ENCODE measurements around the gene ZFC3H1. TPM values are rescaled to one million over a fixed set of nuclear protein-coding genes. Genes with fewer than 3 reads are reported as not detected.

The ZFC3H1 gene
- total RNA-seq, 2 donors from 2014 or later: 20.8 to 45.2 TPM

GRCh38 chr12:71636704-71637115, 26.9 kb downstream of the ZFC3H1 start:
- intact Hi-C loops (cut with DNase I): no loop called here
- no peak for TF ChIP-seq POLR2A (IDR thresholded peaks at IDR 0.05)
- no peak for TF ChIP-seq POLR2AphosphoS5 (IDR thresholded peaks at IDR 0.05)
- TF ChIP-seq CTCF (IDR thresholded peaks at IDR 0.05): peak; percentile 49 to 64 (median 60)
- no peak overlapping the region for H3K27ac ChIP-seq
- no peaks in the 10 kb centered on the region for H3K36me3 ChIP-seq
- 33% methylated on average over 3 of the region's 3 CpGs for WGBS
- H3K4me3 ChIP-seq: no peak overlapping the region
- no peaks in the 10 kb centered on the region for H3K27me3 ChIP-seq (replicated peaks; ENCODE audit: insufficient read depth)
- H3K4me1 ChIP-seq (replicated peaks): no peaks in the 10 kb centered on the region
- peak; percentile 6 for DNase-seq (ENCODE audit: low spot score)
- H3K9me3 ChIP-seq: no peaks in the 10 kb centered on the region

DNA sequence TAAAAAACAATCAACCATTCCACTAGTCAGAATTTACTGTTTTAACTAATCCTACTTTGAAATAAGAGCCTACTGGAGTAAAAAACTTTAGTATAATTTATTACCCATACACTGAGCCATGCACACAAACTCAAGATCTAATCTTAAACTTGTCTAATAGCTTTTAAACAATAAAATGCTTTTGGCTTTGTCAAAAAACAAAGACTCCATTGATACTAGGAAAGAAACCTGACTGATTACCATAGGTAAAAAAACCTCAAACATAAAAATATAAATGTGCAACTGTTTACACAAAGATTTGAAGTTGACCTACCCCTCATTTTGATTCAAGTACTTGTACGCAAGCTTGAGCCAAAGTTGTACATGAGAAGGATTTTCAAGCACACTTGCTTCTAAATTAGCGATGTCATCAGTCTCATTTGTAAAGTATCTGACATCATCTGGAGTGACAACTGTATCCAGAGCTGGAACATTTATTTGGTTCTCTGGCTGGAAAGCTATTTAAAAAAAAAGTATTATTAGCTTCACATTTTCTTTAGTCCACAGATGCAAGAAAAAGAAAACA, 36.1 kb downstream of the ZFC3H1 start:
- no peaks in the 10 kb centered on the region for H3K27me3 ChIP-seq (replicated peaks; ENCODE audit: insufficient read depth)
- WGBS: 48% methylated on average over 2 of the region's 2 CpGs
- peaks cover 0 to 4% of the 10 kb centered on the region in 2 donors for H3K36me3 ChIP-seq
- no peaks in the 10 kb centered on the region for H3K4me1 ChIP-seq (replicated peaks)
- TF ChIP-seq CTCF (IDR thresholded peaks at IDR 0.05) (no peak), POLR2AphosphoS5 (IDR thresholded peaks at IDR 0.05) (no peak), POLR2A (IDR thresholded peaks at IDR 0.05) (no peak)
- no peak for DNase-seq (ENCODE audit: low spot score)
- H3K4me3 ChIP-seq: no peak overlapping the region
- no peaks in the 10 kb centered on the region for H3K9me3 ChIP-seq
- no peak overlapping the region for H3K27ac ChIP-seq
- intact Hi-C loops (cut with DNase I): no loop called here

DNA sequence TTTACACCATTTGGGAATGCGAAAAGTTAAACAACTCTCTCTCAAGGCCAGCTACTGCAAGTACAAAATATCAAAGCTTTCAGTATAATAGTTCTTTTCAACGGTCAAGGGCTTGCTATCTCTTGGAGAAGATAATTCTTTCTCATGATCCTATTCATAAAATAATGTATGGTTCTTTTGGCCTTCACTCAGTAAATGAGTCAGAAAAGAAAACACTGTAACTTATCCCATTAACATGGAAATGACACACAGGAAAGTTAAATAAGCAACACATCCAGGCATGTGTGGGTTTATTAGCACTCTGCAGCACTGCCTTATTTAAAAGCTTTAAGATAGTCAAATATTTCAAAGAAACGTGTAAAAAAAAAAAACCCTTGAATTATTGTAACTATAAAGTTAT, 36.9 kb downstream of the ZFC3H1 start:
- H3K4me3 ChIP-seq: no peak overlapping the region
- no peaks in the 10 kb centered on the region for H3K9me3 ChIP-seq
- intact Hi-C loops (cut with DNase I): no loop called here
- no peak for DNase-seq (ENCODE audit: low spot score)
- no peaks in the 10 kb centered on the region for H3K27me3 ChIP-seq (replicated peaks; ENCODE audit: insufficient read depth)
- no peak for TF ChIP-seq CTCF (IDR thresholded peaks at IDR 0.05)
- TF ChIP-seq POLR2A (IDR thresholded peaks at IDR 0.05): no peak
- no peak for TF ChIP-seq POLR2AphosphoS5 (IDR thresholded peaks at IDR 0.05)
- 25% methylated on average over 3 of the region's 3 CpGs for WGBS
- H3K36me3 ChIP-seq: peaks cover 0 to 4% of the 10 kb centered on the region in 2 donors
- no peak overlapping the region for H3K27ac ChIP-seq
- H3K4me1 ChIP-seq (replicated peaks): no peaks in the 10 kb centered on the region

- H3K27me3 ChIP-seq (replicated peaks; ENCODE audit: insufficient read depth): no peaks in the 10 kb centered on the region
- intact Hi-C loops (cut with DNase I): no loop called here
- H3K4me3 ChIP-seq: no peak overlapping the region
- peaks cover 0 to 4% of the 10 kb centered on the region in 2 donors for H3K36me3 ChIP-seq
- WGBS: 62% methylated on average over 5 of the region's 5 CpGs
- no peak for DNase-seq (ENCODE audit: low spot score)
- no peak overlapping the region for H3K27ac ChIP-seq
- TF ChIP-seq CTCF (IDR thresholded peaks at IDR 0.05): no peak
- no peak for TF ChIP-seq POLR2AphosphoS5 (IDR thresholded peaks at IDR 0.05)
- TF ChIP-seq POLR2A (IDR thresholded peaks at IDR 0.05): no peak
- no peaks in the 10 kb centered on the region for H3K4me1 ChIP-seq (replicated peaks)
- no peaks in the 10 kb centered on the region for H3K9me3 ChIP-seq
Measured at GRCh38 chr12:71626098-71626497, 37.5 kb downstream of the ZFC3H1 start.

DNA sequence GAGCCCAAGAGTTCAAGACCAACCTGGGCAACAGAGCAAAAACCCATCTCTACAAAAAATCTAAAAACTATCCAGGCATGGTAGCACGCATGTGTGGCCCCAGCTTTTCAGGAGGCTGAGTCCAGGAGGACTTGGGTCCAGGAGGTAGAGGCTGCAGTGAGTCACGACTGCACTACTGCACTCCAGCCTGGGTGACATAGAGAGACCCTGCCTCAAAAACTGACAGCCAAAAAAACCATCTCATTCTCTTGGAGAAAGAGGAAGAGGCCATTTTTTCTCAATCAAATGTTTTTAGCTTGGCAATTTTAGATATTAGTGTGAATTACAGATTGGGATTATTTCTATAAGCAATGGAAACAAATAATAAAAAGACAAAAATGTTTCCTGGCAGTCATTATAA, 38.2 kb downstream of the ZFC3H1 start:
- no peaks in the 10 kb centered on the region for H3K4me1 ChIP-seq (replicated peaks)
- 98% methylated on average over 2 of the region's 2 CpGs for WGBS
- no peak for TF ChIP-seq POLR2A (IDR thresholded peaks at IDR 0.05)
- intact Hi-C loops (cut with DNase I): no loop called here
- H3K27me3 ChIP-seq (replicated peaks; ENCODE audit: insufficient read depth): no peaks in the 10 kb centered on the region
- no peaks in the 10 kb centered on the region for H3K9me3 ChIP-seq
- no peak overlapping the region for H3K27ac ChIP-seq
- no peak overlapping the region for H3K4me3 ChIP-seq
- DNase-seq (ENCODE audit: low spot score): no peak
- peaks cover 0 to 4% of the 10 kb centered on the region in 2 donors for H3K36me3 ChIP-seq
